Mucosa of descending colon (tissue), 3 donors: ENCODE measurements around the gene PLXNB3. TPM values are rescaled to one million over a fixed set of nuclear protein-coding genes. Genes with fewer than 3 reads are reported as not detected.

Experiments
- ATAC-seq: fragments of 200-7000 bp; cut with Tn5 transposase; one replicate; pipeline ENCODE4 v1.9.1; 2020; ENCODE audit warnings: mild to moderate bottlenecking, moderate library complexity
- DNase-seq, 3 donors: peaks; one replicate each; pipeline ENCODE4 v3.0.0-alpha.2; 2020
- H3K36me3 ChIP-seq: fragments of 200-600 bp; one replicate; pipeline ENCODE4 v1.8.0; 2021; ENCODE audit warnings: low read depth, mild to moderate bottlenecking
- H3K4me1 ChIP-seq: fragments of 200-600 bp; one replicate; pipeline ENCODE4 v1.8.0; 2021; ENCODE audit warnings: low read depth, mild to moderate bottlenecking
- H3K4me3 ChIP-seq: fragments of 200-600 bp; one replicate; pipeline ENCODE4 v1.8.0; 2021; ENCODE audit warnings: mild to moderate bottlenecking
- H3K9me3 ChIP-seq: fragments of 200-600 bp; one replicate; pipeline ENCODE4 v1.8.0; 2021; ENCODE audit warnings: mild to moderate bottlenecking
- CTCF ChIP-seq: fragments of 200-600 bp; IDR thresholded peaks from one replicate; pipeline ENCODE4 v1.8.0; 2022; ENCODE audit warnings: antibody characterized with exemption, mild to moderate bottlenecking
- intact Hi-C, 2 donors: fragments of 100-400 bp; cut with DNase I in 1 of 2; cut with micrococcal nuclease in 1 of 2; formaldehyde crosslinking; loops; one replicate each; pipeline versions ENCODE4 v1.11.0 to v1.11.1; 2022; cut with DNase I, micrococcal nuclease
- total RNA-seq, 3 donors: library from RNA; stranded (reverse); fragmentation: NEBNext Ultra II Directional in 2 of 3; extraction: Animal tissue kit (Norgen Biotek cat#: 25700) in 2 of 3; gene quantifications; one replicate each; pipeline versions ENCODE4 v1.2.1 to v1.2.4, GENCODE V29; 2021 to 2023
- donor health status: DM: no; HTN: no; CAD: no; lungs with moderate emphysema.
- donor health status: DM: no; HTN: no; CAD: no.
- donor health status: DM: no; HTN: yes; CAD: no.

Gene PLXNB3
- total RNA-seq, 3 donors from 2014 or later, result 3.0 to 44.9 (median 3.3) TPM

GRCh38 chrX:153793291-153793690 lies 29.2 kb downstream of the PLXNB3 start:
- H3K9me3 ChIP-seq, result no peaks in the 10 kb centered on the region
- no peak for TF ChIP-seq CTCF
- H3K4me3 ChIP-seq, result peak overlapping the region; percentile 51
- intact Hi-C loops, result no loop called here
- peak; percentile 10 for ATAC-seq
- peak in 2 of 3 donors; percentile 21 to 37 for DNase-seq
- H3K4me1 ChIP-seq, result peaks cover 3% of the 10 kb centered on the region
- no peaks in the 10 kb centered on the region for H3K36me3 ChIP-seq

- ATAC-seq, result peak; percentile 93
- intact Hi-C loops, result no loop called here
- peak; percentile 92 to 96 (median 95) for DNase-seq
- Histone ChIP-seq H3K4me1 (peaks cover 3% of the 10 kb centered on the region), H3K4me3 (peak within 1 kb of the TSS; percentile 51), H3K36me3 (no peaks in the 10 kb centered on the region), H3K9me3 (no peaks in the 10 kb centered on the region)
- TF ChIP-seq CTCF, result no peak
Measured at GRCh38 chrX:153794018-153794896, 30.2 kb downstream of the PLXNB3 start, which contains the start of the genes IDH3G and SSR4. Gene IDH3G (minus strand): TSS chrX:153794375. CDS start chrX:153794326, 49 bp downstream. Gene SSR4 (plus strand): TSS chrX:153794668. CDS start chrX:153794688, 20 bp downstream.

GRCh38 chrX:153794897-153795816 lies 31.1 kb downstream of the PLXNB3 start:
- no peaks in the 10 kb centered on the region for H3K36me3 ChIP-seq
- DNase-seq, result peak in 1 of 3 donors; percentile 15
- ATAC-seq, result peak; percentile 5
- peak overlapping the region; percentile 51 for H3K4me3 ChIP-seq
- H3K9me3 ChIP-seq, result no peaks in the 10 kb centered on the region
- TF ChIP-seq CTCF, result no peak
- intact Hi-C loops, result no loop called here
- H3K4me1 ChIP-seq, result peaks cover 3% of the 10 kb centered on the region

- no peak for ATAC-seq
- TF ChIP-seq CTCF, result no peak
- intact Hi-C loops, result no loop called here
- Histone ChIP-seq H3K4me3 (no peak overlapping the region), H3K4me1 (peaks cover 3% of the 10 kb centered on the region), H3K9me3 (no peaks in the 10 kb centered on the region), H3K36me3 (no peaks in the 10 kb centered on the region)
- no peak for DNase-seq
Measured at GRCh38 chrX:153797415-153798015, 33.5 kb downstream of the PLXNB3 start.

- DNase-seq, result no peak
Measured at GRCh38 chrX:153799326-153799725, 35.3 kb downstream of the PLXNB3 start.

More at GRCh38 chrX:153799326-153799725, 35.3 kb downstream of the PLXNB3 start:
- no peaks in the 10 kb centered on the region for H3K9me3 ChIP-seq
- H3K4me1 ChIP-seq, result no peaks in the 10 kb centered on the region
- no peak for TF ChIP-seq CTCF
- no peaks in the 10 kb centered on the region for H3K36me3 ChIP-seq
- no peak overlapping the region for H3K4me3 ChIP-seq
- no peak for ATAC-seq
- intact Hi-C loops, result no loop called here
